NCI-H1417 (cell line): ENCODE data around the gene AGBL1.
A peak's percentile ranks its signal among the peaks of the same experiment; 100 is the strongest.

Source experiments
- DNase-seq, 3 experiments: peaks; one replicate each; lab custom pipeline; 2025; lab: John Stamatoyannopoulos, UW

AGBL1 gene

DNA sequence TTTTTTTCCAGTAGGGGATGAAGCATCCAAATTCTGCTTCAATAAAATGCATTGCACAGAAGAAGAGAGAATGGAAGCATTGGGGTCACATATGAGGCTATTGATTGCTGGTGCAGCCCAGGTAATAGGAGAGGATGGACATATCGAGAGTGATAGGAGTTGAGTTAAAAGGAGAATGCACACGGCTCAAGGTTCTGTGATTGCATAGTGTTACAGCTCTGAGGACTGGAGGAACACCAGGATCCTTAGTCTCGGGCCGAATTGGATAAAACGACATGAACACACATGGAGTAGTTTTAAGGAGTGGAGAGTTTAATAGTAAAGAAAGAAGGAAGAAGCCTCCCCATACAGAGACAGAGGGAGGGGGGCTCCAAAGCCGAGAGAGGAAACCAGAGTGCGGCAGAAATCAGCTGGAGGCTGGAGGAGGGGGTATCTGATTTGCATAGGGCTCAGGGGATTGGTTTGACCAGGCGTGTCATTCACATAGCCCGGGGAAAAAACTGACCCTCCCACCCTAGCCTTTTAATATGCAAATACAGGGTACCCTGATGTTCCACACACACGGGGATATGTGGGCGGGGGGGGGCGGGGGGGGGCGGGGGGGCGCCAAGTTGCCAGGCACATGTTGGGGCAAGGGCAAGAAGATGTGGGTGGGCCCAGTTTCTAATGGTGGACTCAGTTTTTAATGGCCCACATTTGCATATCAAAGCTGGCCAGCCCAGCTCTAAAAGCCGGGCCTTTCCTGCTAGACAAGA lies 156.9 kb downstream of the AGBL1 start:
- no peak for DNase-seq

DNA sequence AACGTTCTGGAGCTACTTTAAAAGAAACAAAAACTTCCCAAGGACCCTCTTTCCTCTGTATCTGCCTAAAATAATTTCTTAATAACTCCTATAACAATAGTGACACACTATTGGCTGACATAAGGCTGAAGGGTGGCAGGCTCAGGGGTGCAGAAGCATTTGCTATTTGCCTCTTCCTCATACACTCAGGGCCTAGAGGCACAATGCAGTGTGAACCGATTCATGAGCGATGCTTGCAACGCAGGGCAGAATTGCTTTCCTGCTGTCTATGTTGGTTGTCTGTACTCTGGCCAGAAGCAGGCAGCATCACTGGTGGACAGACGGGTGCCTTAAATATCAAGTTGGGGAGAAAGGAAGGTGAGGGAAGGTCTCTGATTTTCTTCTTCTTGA lies 157.4 kb downstream of the AGBL1 start:
- no peak for DNase-seq

DNA sequence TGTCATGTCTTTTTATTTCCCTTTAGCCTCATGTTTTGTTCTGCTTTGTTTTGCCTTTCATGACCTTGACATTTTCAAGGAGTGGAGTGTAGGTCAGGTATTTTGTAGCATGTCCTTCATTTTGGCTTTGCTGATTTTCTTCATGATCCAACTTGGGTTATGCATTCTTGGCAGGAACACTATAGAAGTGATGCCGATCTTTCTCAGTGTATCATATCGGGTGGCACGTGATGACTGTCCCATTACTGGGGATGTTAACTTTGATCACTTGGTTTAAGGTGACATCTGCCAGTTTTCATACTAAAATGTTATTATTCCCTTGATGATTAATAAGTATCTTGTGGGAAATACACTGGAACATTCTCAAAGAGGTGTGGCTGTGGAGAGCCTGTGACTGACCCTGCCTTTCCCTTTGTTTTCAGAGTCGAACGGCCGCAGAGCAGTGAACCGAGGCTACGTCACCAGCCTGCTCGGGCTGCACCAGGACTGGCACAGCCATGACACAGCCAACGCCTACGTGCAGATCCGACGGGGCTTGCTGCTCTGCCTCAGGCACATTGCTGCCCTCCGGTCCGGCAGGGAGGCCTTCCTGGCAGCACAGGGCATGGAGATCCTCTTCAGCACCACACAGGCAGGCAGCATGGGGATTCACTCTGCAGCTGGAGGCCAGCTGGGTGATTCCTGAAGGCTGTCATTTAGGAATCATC lies 167.7 kb downstream of the AGBL1 start:
- DNase-seq, result no peak

DNA sequence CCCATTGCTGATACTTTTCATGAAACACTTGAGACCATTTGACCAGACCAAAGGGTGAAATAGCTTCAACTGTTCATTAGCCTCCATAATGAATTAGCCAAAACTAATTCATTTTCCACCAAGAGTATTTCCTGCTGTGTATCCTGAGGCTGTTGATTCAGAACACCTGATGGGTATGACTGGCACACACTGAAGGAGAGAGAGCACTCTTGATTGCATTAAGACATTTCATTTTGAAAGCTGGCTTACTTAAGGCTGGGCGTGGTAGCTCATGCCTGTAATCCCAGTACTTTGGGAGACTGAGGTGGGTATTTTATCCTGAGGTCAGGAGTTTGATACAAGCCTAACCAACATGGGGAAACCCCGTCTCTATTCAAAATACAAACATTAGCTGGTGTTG lies 175.6 kb downstream of the AGBL1 start:
- no peak for DNase-seq

DNA sequence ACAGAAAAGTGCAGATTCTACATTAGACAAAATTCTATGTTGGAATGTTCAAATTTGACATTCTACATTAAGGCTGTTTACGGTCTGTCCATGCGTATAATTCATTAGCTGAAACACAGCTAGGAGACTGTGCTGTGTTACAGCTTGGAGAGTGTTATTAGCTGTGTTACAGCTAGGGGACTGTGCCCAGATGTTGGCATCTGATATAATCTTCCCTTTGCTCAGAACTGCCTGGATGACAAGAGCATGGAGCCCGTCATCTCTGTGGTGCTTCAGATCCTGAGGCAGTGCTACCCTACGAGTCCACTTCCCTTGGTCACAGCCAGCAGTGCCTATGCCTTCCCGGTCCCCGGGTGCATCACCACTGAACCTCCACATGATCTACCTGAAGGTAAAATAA lies 177.0 kb downstream of the AGBL1 start:
- no peak for DNase-seq

DNA sequence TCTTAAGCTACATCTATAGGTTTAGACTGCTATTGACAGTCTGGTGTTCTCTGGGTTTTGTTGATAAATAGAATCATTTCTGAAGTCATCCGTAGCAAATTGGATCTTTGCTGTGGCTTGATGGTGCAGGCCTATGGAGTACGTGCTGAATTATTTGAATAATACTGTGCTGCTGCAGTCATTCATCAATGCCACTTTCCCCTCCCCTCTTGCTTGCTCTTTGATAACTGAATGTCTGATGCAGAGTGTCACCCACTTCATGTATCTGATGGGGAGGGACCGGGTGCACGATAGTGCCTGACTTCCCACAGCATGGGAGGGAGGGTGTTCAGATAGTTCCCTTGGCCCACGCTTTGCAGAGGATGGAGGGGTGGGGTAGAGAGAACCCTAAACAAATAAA lies 179.9 kb downstream of the AGBL1 start:
- DNase-seq, result no peak

DNA sequence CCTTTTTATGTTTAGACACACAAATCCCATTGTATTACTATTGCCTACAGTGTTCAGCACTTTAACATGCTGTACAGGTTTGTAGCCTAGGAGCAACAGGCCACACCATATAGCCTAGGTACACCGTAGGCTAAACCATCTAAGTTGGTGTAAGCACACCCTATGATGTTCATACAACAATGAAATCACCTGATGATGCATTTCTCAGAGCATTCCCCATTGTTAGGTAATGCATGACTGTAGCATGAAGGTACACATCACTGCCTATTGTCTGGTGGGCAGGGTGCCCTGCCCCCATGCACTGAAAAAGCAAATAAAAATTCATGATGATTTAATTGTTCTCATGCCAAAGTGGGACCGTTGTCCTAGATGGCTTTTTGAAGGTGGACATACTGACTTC lies 183.6 kb downstream of the AGBL1 start:
- DNase-seq, result no peak

DNA sequence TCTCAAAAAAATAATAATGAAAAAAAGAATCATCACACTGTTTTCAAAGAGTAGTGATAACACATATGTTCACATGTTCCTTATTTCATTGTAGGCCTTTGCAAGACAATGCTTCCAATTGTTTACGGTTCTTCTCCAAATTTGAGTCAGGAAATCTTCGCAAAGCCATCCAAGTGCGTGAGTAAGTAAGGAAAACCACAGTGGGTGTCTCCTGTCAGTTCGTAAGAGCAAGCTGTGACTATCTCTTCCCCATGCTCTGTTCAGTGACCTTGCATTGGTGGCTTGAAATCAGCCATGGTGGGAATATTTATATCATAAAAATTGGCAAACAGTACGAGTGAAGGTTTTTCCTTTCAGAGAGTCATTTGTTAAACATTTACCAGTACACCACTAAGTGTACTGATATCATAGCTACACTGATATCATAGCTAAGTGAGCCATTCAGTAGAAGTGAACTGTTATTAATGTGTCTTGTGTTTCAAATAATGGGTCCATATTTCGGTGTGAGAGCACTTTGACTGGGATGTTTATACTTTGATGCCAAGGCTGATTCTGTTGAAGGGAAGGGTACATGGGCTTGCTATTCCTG lies 187.3 kb downstream of the AGBL1 start:
- no peak for DNase-seq

DNA sequence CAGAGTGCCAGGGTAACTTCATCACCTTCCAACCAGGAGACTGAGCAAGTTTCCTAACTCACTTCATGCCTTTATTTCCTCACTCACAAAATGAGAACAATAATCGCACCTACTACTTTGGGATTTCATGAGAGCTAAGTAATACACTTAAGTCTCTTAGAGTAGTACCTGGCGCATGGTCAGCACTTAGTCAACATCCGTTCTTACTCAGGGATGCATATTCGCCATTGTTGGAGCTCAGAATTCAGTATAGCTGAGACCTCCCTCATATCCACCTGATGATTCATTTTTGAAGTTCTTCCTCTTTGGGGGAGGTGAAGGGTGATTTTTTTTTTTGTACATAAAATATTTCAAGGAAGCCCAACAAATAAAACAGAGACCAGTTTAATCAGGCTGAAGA lies 188.2 kb downstream of the AGBL1 start:
- DNase-seq, result no peak

DNA sequence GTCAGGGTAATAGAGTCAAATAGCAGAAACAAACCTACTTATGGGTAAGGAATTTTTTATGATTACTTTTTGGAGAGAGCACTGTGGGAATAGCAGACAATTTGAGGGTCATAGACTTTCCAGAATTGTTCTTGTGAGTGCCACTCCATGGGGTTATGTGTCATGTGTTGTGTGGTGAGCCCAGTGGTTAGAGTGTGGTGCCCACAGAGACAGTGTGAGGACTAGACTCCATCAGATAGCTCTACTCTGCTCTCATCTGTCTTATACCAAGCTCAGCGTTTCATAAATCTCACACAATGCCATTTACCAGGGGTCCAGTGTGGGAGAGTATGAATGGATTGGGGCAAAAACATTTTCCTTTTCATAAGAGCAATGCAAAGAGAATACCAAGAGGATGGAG lies 188.9 kb downstream of the AGBL1 start:
- DNase-seq, result no peak

DNA sequence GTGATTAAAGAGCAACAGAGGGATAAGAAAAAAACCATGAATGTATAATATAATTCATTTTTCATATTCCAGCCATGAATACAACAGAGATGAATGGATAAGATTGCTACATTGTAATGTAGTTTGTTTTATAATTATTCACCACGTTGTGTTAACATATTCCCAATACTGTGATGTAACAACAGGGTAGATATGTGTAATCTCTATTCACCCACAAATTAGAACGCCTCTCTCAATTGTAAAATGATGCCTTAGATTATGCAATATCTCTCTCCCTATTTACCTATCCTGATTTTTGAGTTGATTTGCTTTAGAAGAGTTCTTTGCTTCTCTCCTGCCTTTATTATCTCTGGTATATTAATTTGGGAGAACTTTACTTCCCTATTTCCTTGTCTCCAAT lies 193.6 kb downstream of the AGBL1 start:
- DNase-seq, result no peak

DNA sequence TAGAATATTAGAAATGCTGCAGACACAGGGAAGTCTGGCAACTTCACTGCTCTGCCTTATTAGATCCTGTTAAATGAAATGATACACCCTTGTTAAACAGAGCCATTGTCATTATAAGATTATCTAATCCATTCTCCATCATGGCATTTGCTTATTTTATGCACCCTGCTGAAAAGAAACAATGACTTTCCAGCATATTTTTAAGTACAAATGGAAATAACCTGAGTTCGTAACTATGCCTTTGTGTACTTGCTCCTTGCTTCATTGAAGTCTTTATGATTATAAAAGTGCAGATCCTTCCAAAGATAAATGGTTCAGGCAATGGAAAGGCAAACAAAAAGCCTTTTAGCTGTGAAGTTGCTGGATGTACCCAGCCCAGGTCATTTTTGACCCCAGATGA lies 195.7 kb downstream of the AGBL1 start:
- no peak for DNase-seq

DNA sequence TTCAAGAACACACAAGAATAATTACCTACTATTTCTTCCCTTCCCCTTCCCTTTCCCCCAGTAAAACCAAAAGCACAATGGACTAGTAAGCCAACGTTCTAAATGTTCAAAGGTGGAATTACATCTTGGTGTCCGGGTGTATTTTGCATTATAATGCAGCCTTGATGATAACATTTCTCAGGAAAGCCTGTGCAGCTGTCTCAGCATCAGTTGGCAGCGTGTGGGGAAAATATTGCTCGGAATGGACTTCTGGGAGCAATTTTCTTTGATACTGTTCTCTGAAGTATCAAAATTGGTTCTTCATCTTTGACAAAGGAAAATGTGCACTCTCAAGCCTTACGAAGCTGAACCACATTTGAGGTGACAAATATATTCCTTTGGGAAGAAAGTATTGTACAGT lies 198.9 kb downstream of the AGBL1 start:
- no peak for DNase-seq

DNA sequence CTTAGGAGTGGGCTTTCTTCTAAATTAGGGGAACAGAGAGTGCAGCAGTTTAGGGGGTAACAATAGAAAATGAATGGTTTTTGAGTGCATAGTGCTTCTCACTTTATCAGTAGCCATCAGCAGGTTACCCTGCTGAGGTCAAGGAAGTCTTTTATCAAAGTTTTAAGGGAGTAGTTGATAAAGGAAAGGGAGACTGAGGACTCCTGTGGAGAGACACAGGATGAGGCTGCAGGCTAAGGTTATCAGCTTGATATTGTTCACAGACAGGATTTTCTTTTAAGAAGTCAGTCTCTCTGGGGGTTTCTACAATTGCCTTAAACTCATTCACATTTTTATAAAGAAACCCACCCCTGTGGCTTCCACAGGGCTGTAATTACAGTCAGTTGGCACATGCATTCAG lies 205.0 kb downstream of the AGBL1 start:
- DNase-seq, result no peak

DNA sequence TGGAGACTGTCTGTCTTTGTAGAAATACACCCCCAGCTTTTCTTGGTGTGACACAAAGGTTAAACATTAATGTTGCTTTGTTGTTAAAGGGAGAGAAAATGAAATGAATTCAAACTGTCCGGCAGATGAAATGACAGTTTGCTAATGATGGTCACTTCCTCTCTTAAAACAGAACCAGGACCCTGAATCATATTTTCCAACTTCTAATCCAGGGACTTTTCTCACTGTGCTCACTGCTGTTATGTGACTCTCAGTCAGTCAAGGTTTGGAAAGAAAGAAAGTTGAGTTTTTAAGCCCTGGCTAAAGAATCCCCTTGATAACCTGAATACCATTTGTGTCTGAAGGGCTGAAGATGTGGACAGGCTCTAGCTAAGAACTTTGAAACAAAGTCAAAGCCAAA lies 215.8 kb downstream of the AGBL1 start:
- DNase-seq, result no peak

DNA sequence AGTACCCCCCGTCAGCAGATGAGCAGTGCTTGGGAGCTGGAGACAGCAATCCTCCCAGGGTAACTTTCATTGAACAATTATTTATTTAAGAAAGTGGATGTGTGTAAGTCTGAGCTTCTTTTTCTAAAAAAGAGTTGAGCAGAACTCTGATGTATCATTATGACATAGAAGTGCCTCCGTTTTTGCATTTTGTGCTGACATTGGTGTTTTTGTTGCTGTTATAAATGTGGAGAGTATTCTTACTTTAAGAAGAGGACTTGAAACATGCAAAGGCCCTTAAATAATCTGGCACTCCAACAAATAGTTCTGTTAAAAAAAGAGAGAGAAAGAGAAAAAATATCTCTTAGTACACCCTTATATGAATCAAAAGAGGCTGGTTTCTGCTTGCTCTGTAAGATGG lies 217.1 kb downstream of the AGBL1 start:
- no peak for DNase-seq

DNA sequence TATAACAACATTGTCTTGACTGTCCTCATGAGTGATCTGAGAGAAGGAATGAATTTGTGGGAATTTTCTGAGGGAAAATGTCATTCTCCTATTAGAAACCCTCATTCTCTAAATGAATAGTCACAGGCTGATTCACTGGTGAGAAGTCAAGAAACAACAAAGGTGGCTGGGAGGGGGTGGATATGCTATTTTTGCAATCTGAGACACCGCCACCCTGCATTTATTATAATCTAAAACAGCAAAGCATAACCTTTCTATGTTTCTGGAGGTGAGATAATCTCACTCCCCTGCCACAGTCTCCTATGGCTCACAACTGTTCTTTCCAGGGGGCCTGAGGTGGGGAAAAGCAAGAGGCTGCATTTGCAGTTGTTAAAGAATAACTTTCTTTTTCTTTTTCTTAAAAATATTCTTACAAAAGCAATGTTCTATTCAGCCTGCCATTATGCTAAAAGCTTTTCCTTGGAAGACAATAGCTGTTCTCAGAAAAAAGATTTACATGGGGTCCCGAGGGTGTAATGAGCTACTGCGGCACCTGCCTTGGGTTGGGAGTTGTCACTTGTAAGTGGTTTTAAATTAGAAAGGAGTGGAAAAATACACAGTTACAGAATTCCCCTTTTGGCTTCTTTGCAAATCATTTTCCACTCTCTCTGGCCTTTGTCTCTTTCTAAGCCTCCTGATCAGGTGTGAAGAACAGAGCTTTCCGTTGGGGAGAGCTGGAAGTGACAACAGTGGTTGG lies 220.9 kb downstream of the AGBL1 start:
- DNase-seq, result peak in 1 of 3 experiments; percentile 11

DNA sequence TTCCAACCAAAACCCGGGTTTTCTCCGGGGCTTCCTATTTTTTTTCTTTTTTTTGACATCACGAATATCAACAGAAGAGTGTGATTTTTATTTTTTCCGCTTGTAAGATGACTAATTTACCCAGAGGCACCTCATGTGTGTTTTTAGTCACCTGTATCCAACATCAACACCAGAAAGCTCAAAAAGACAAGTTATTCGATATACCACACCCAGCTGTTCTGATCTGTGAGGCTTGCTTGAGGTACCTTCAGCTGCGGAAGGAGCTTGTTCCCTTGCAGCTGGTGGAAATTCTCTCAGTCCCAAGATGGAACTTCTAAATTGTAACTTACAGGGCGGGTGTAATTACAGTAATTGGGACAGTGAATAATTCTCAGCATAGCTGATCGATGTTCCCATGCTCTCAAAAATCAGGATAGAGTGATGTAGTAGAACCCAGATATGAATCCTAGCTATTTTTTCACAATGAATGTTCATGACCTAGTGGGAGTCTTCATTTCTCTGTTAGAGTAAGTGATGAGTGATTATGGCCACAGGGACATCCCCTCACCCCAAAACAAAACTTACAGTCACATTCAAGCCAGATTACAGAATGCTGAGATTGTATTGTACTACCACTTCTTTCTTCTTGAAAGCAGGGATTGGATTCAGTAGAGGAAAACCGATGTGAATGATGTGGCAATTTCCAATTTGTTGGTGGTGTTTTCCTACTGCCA lies 232.1 kb downstream of the AGBL1 start:
- DNase-seq, result no peak

DNA sequence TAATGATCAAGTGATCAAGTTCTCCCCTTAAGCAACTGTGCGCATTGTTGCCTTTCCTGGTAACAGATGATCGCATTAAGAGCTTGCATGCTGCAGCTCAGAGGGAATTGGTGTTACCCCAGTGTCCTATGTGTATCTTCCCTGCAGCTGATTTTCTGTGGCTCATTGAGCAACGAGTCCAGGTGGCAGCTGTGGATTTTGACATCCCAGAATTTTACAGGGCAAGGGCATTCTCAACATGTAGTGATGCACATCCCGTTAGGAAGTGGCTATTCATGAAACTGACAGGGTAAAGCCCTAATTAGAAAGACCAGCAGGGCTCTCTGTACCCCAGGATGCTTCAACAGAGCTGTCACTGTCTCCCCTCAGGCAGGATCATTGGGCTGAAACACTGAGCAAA lies 232.8 kb downstream of the AGBL1 start:
- DNase-seq, result peak in 1 of 3 experiments; percentile 30

DNA sequence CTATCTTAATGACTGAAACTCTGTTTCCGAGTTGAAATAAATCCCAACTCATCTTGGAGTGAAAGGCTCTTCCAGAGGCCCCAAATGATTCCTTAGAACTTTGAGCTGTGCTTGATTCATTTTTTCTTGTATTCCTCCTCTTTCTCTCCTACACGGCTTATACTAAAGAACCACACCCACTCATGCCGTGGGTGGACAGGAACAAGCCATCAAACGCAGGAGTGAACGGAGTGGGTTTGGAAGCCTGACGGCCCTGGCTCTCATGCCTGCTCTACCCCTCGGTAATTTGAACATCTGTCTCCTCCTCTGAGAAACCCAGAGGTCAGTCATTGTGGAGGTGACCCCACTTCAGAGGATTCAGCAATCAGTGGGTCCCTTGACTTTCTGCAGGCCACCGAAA lies 236.5 kb downstream of the AGBL1 start:
- no peak for DNase-seq

DNA sequence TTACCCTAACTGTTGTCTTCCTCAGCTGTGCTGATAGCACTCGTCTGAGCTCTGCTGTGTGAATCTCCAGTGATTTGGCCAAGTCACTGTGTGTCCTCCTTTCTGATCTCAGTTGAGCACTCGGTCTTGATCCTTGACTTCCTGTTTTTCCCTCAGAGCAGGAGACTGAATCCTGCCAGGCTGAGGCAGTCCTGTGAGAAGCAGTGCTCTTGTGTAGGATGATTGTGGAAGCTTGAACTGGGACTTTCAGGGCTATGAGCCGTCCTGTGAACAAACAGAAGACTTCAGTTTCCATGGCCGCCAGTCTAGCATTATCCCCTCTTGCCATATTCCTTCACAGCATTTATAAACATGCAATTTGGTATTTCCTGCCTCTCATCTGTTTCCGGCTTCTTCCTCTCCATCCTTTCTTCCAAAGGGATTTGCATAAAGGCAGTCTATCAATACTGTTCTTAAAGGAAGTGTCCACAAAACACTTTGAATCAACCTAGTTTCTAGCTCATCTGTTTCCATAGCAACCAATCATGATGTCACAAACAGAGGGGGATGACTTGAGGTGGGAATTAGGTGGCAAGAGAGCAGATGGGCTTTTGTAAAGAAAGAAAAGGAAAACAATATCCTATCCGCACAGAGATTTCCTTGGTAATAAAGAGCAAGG lies 237.2 kb downstream of the AGBL1 start:
- peak in 1 of 3 experiments; percentile 50 for DNase-seq

DNA sequence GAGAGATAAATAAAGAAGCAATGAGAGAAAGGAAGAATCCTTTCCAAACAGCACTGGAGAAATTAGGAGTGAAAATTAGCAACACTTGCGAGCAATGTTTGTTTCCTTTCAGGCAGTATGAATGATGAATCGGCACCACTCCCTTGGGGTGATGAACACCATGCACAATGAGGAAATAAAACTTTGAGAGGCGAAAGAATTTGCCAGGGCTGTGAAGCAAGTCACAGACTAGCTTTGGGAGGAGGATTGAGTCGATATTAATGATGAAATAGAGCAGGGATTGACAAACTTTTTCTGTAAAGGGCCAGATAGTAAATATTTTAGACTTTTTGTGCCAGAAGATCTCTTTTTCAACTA lies 237.7 kb downstream of the AGBL1 start:
- no peak for DNase-seq
